HEK293 (cell line): ENCODE results near the gene ANKRD33.

ENCODE experiments used
- CTCF ChIA-PET: fragments of 350-600 bp; formaldehyde crosslinking; extraction: SDS; loops from one replicate; lab custom pipeline; 2021; ENCODE audit warnings: antibody characterized with exemption; lab: Yijun Ruan, JAX
- POLR2A ChIA-PET: fragments of 300-600 bp; formaldehyde crosslinking; extraction: SDS; loops from one replicate; lab custom pipeline; 2020; ENCODE audit warnings: antibody characterized with exemption, inconsistent platforms; lab: Yijun Ruan, JAX
- H3K27ac ChIP-seq: fragments of 200-500 bp; sonication (Bioruptor generic); 2 replicates; pipeline ENCODE4 v1.5.1; 2014; ENCODE audit warnings: low read depth, low read length, control low read depth, inconsistent platforms; ENCODE audit errors: extremely low read depth
- H3K36me3 ChIP-seq, 2 experiments: fragments of 200-500 bp in 1 of 2; sonication (Bioruptor generic) in 1 of 2; 1 replicate in 1 of 2; 2 replicates in 1 of 2; pipeline ENCODE4 v1.5.1; 2014 to 2017; ENCODE audit warnings: inconsistent platforms in 2 of 2, low read length in 2 of 2; ENCODE audit not compliant: control insufficient read depth in 2 of 2, insufficient read depth in 1 of 2
- H3K4me1 ChIP-seq: fragments of 200-500 bp; sonication (Bioruptor generic); 2 replicates; pipeline ENCODE4 v1.5.1; 2014; ENCODE audit warnings: mild to moderate bottlenecking, low read length, inconsistent platforms; ENCODE audit not compliant: control insufficient read depth, insufficient read depth
- H3K4me3 ChIP-seq: 2 replicates; pipeline ENCODE4 v1.5.1; 2011; ENCODE audit warnings: low read depth, mild to moderate bottlenecking, control low read depth, low read length, moderate library complexity
- H3K9me3 ChIP-seq: fragments of 200-500 bp; sonication (Bioruptor generic); 2 replicates; pipeline ENCODE4 v1.5.1; 2014; ENCODE audit warnings: low read depth, low read length, inconsistent platforms; ENCODE audit not compliant: control insufficient read depth, insufficient read depth
- BCL11B ChIP-seq: fragments of 450-650 bp; formaldehyde crosslinking; IDR thresholded peaks from 2 replicates; pipeline ENCODE4 v1.5.1; 2016; ENCODE audit warnings: low read depth, missing biosample characterization, missing genetic modification characterization
- EGR2 ChIP-seq: fragments of 450-650 bp; formaldehyde crosslinking; IDR thresholded peaks from 2 replicates; pipeline ENCODE4 v1.5.1; 2016; ENCODE audit warnings: low read depth, missing biosample characterization, missing genetic modification characterization
- GLIS1 ChIP-seq: fragments of 450-650 bp; formaldehyde crosslinking; IDR thresholded peaks from 2 replicates; pipeline ENCODE4 v1.5.1; 2016; ENCODE audit warnings: missing biosample characterization, missing genetic modification characterization
- KLF1 ChIP-seq: fragments of 450-650 bp; formaldehyde crosslinking; IDR thresholded peaks from 2 replicates; pipeline ENCODE4 v1.5.1; 2016; ENCODE audit warnings: missing biosample characterization, missing genetic modification characterization
- KLF9 ChIP-seq: fragments of 450-650 bp; formaldehyde crosslinking; IDR thresholded peaks from 2 replicates; pipeline ENCODE4 v1.5.1; 2016; ENCODE audit warnings: missing biosample characterization, missing genetic modification characterization, low read depth
- PRDM1 ChIP-seq: fragments of 450-650 bp; formaldehyde crosslinking; IDR thresholded peaks from 2 replicates; pipeline ENCODE4; 2016; ENCODE audit warnings: missing biosample characterization, missing genetic modification characterization
- ZBTB20 ChIP-seq: fragments of 450-650 bp; formaldehyde crosslinking; IDR thresholded peaks from 2 replicates; pipeline ENCODE4 v1.5.1; 2016; ENCODE audit warnings: missing biosample characterization, missing genetic modification characterization
- ZBTB8A ChIP-seq: fragments of 450-650 bp; formaldehyde crosslinking; IDR thresholded peaks from 2 replicates; pipeline ENCODE4 v1.5.1; 2016; ENCODE audit warnings: missing biosample characterization, missing genetic modification characterization
- ZEB2 ChIP-seq: fragments of 450-650 bp; formaldehyde crosslinking; IDR thresholded peaks from 2 replicates; pipeline ENCODE4 v1.5.1; 2016; ENCODE audit warnings: missing biosample characterization, missing genetic modification characterization
- ZFHX2 ChIP-seq: fragments of 450-650 bp; formaldehyde crosslinking; conservative IDR thresholded peaks from 2 replicates; pipeline ENCODE4 v1.5.1; 2016; ENCODE audit warnings: missing biosample characterization, missing genetic modification characterization
- ZFP3 ChIP-seq: fragments of 450-650 bp; formaldehyde crosslinking; IDR thresholded peaks from 2 replicates; pipeline ENCODE4 v1.5.1; 2016; ENCODE audit warnings: low read depth, missing biosample characterization, missing genetic modification characterization
- ZIC2 ChIP-seq: fragments of 450-650 bp; formaldehyde crosslinking; IDR thresholded peaks from 2 replicates; pipeline ENCODE4 v1.5.1; 2016; ENCODE audit warnings: missing biosample characterization, missing genetic modification characterization
- ZNF157 ChIP-seq: fragments of 450-650 bp; formaldehyde crosslinking; IDR thresholded peaks from 2 replicates; pipeline ENCODE4 v1.5.1; 2016; ENCODE audit warnings: missing biosample characterization, missing genetic modification characterization
- ZNF202 ChIP-seq: fragments of 450-650 bp; formaldehyde crosslinking; IDR thresholded peaks from 2 replicates; pipeline ENCODE4 v1.5.1; 2016; ENCODE audit warnings: missing biosample characterization, missing genetic modification characterization, borderline replicate concordance
- ZNF341 ChIP-seq: fragments of 450-650 bp; formaldehyde crosslinking; IDR thresholded peaks from 2 replicates; pipeline ENCODE4; 2016; ENCODE audit warnings: low read depth, missing biosample characterization, missing genetic modification characterization
- ZNF394 ChIP-seq: fragments of 450-650 bp; formaldehyde crosslinking; IDR thresholded peaks from 2 replicates; pipeline ENCODE4 v1.5.1; 2016; ENCODE audit warnings: missing biosample characterization, missing genetic modification characterization, mild to moderate bottlenecking, moderate library complexity, borderline replicate concordance
- ZNF510 ChIP-seq: fragments of 450-650 bp; formaldehyde crosslinking; IDR thresholded peaks from 2 replicates; pipeline ENCODE4 v1.5.1; 2018; ENCODE audit warnings: mild to moderate bottlenecking, missing genetic modification characterization, missing biosample characterization; ENCODE audit not compliant: insufficient replicate concordance
- ZNF529 ChIP-seq: fragments of 450-650 bp; formaldehyde crosslinking; IDR thresholded peaks from 2 replicates; pipeline ENCODE4 v1.5.1; 2017; ENCODE audit warnings: missing genetic modification characterization, missing biosample characterization; ENCODE audit not compliant: insufficient replicate concordance
- ZNF544 ChIP-seq: fragments of 450-650 bp; formaldehyde crosslinking; IDR thresholded peaks from 2 replicates; pipeline ENCODE4 v1.5.0; 2017; ENCODE audit warnings: missing biosample characterization, missing genetic modification characterization
- ZNF600 ChIP-seq: fragments of 450-650 bp; formaldehyde crosslinking; IDR thresholded peaks from 2 replicates; pipeline ENCODE4 v1.5.1; 2016; ENCODE audit warnings: missing biosample characterization, missing genetic modification characterization
- ZNF701 ChIP-seq: fragments of 450-650 bp; formaldehyde crosslinking; IDR thresholded peaks from 2 replicates; pipeline ENCODE4 v1.5.1; 2016; ENCODE audit warnings: missing biosample characterization, missing genetic modification characterization
- ZNF747 ChIP-seq: fragments of 450-650 bp; formaldehyde crosslinking; IDR thresholded peaks from 2 replicates; pipeline ENCODE4 v1.5.1; 2016; ENCODE audit warnings: missing biosample characterization, missing genetic modification characterization
- ZNF76 ChIP-seq: fragments of 450-650 bp; formaldehyde crosslinking; IDR thresholded peaks from 2 replicates; pipeline ENCODE4; 2016; ENCODE audit warnings: low read depth, missing biosample characterization, missing genetic modification characterization, borderline replicate concordance
- ZNF776 ChIP-seq: fragments of 450-650 bp; formaldehyde crosslinking; IDR thresholded peaks from 2 replicates; pipeline ENCODE4 v1.5.0; 2017; ENCODE audit warnings: missing biosample characterization, missing genetic modification characterization, borderline replicate concordance
- TF ChIP-seq, protein P1 (sequence below): fragments of 450-650 bp; formaldehyde crosslinking; IDR thresholded peaks from 2 replicates; pipeline ENCODE4 v1.5.1; 2016; ENCODE audit warnings: missing biosample characterization, missing genetic modification characterization
- TF ChIP-seq, protein P2 (sequence below): fragments of 450-650 bp; IDR thresholded peaks from 2 replicates; pipeline ENCODE4 v1.5.1; 2018; ENCODE audit warnings: missing biosample characterization, missing genetic modification characterization
- TF ChIP-seq, protein P3 (sequence below): IDR thresholded peaks from 2 replicates; pipeline ENCODE4 v1.6.1; 2011; ENCODE audit warnings: mild to moderate bottlenecking, low read depth, low read length, borderline replicate concordance

ANKRD33 gene

DNA sequence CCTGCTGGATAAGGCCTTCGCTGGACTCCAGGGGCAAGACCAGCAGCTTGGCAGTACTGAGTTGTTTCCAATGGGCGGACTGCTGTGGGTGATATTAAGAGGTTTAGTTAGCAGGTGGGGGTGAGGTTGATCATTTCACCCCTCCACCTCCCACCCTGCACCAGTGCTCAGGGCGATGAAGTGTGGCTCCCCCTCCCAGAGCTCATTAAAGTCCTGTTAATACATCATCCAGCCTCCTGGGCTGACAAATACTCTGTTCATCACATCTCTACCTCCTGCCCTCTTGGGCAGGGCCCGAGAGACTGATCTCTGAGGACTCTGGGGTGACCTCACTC, 37.0 kb upstream of the ANKRD33 start:
- POLR2A ChIA-PET = no interaction called here
- no peaks in the 10 kb centered on the region for H3K9me3 ChIP-seq
- CTCF ChIA-PET = interaction anchor here (0.6 to 2.2 kb wide), 4 partner anchors 12 to 153 kb away, joined by 3 to 6 read pairs (median 3); no protein-coding TSS in a partner anchor
- H3K4me3 ChIP-seq = no peak overlapping the region
- H3K27ac ChIP-seq = no peak overlapping the region
- H3K4me1 ChIP-seq = peaks cover 3% of the 10 kb centered on the region; the same call in 1 of the 2 replicates
- TF ChIP-seq ZNF701 (tag by site-specific recombination) (no peak), GLIS1 (tag by site-specific recombination) (peak; percentile 34; the same call in 1 of the 2 replicates), ZBTB20 (peak; percentile 46)
- H3K36me3 ChIP-seq = no peaks in the 10 kb centered on the region

DNA sequence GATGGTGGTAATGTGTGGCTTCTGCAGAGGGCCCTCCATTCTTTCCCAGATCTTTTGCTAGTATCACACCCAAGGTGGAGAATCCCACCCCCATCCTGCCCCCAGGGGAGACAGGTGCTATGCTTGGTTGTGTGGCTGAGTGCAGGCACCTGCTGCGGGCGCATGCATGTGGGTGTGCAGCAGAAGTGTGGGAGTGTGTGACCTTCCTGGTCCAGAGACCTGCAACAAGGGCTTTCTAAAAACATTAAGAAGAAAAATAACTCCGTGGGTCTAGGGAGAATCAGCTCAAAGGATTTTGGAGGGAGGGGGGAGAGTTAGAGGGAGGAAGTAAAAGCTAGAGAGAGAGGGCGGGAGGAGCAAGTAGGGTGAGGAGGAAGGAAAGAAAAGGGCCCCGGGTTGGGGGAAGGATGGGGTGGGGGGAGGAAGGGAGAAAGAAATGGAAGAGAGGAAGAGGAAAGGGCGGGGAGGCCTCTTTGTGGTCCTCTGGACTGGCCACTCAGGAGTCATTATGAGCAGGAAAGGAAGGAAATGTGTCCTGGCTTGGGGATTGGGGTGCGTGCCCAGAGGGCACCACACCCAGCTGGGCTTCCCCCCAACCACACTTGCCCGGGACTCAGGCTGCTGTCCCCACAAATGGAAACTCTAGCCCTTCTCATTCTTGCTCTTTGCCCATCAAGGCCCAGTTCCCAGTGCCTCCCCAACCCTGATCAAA, 36.3 kb upstream of the ANKRD33 start:
- CTCF ChIA-PET = interaction anchor here (0.6 to 1.3 kb wide), 4 partner anchors 15 to 153 kb away, joined by 3 to 4 read pairs (median 3); no protein-coding TSS in a partner anchor

DNA sequence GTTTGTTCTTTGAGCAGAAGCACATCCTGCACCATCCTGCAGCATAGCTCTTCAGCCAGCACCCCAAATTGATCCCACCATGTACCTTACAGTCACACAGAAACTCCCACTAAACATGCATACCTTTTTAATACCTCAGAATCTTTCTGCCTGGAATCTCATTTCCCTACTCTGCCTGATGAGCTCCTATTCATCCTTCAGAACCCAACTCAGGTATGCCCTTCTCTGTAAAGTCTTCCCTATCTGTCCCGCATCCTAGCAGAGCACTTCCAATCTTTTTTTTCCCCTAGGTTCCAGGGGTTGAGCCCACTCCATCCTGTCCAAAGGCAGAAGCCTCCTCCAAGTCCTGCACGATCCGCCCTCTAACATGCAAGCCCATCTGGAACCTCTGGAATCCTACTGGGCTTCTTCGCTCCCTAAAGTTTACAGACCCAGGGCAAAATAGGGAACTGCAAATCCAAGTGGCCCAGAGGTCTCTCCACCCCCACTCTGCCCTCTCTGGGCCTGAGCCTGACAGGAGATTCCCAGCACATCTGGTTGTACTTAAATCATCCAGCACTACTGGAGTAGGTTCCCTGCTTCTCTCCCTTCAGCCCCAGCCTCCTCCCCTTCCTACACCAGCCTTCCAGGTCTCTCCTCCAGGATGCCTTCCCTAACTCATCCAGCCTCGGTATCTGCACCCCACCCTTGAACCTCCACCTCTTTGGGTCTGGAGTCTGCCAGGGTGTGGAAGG, 35.3 kb upstream of the ANKRD33 start:
- H3K4me1 ChIP-seq = no peaks in the 10 kb centered on the region; the same call in 1 of the 2 replicates
- H3K9me3 ChIP-seq = no peaks in the 10 kb centered on the region
- CTCF ChIA-PET = interaction anchor here (0.7 to 0.8 kb wide), 2 partner anchors 19 to 118 kb away, joined by 3 to 4 read pairs; no protein-coding TSS in a partner anchor
- TF ChIP-seq PRDM1 (no peak), ZIC2 (tag by site-specific recombination) (no peak), ZNF747 (tag by site-specific recombination) (no peak), ZNF544 (tag by site-specific recombination) (no peak), ZNF341 (no peak), ZNF157 (tag by site-specific recombination) (no peak), KLF9 (tag by site-specific recombination) (no peak), ZFP3 (tag by site-specific recombination) (peak; percentile 97), KLF1 (tag by site-specific recombination) (peak; percentile 63; the same call in 1 of the 2 replicates), ZNF600 (tag by site-specific recombination) (0 out of 2 replicates have a peak, but pooled peaks have one; percentile 17), BCL11B (tag by site-specific recombination) (no peak), ZNF202 (tag by site-specific recombination) (no peak)
- TF ChIP-seq, protein P1, sequence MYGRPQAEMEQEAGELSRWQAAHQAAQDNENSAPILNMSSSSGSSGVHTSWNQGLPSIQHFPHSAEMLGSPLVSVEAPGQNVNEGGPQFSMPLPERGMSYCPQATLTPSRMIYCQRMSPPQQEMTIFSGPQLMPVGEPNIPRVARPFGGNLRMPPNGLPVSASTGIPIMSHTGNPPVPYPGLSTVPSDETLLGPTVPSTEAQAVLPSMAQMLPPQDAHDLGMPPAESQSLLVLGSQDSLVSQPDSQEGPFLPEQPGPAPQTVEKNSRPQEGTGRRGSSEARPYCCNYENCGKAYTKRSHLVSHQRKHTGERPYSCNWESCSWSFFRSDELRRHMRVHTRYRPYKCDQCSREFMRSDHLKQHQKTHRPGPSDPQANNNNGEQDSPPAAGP = peak; percentile 49; the same call in 1 of the 2 replicates
- POLR2A ChIA-PET = no interaction called here
- H3K4me3 ChIP-seq = no peak overlapping the region
- H3K27ac ChIP-seq = no peak overlapping the region
- no peaks in the 10 kb centered on the region for H3K36me3 ChIP-seq

More for the DNA sequence above, 36.3 kb upstream of the ANKRD33 start:
- Histone ChIP-seq H3K4me1 (peaks cover 1% of the 10 kb centered on the region; the same call in 1 of the 2 replicates), H3K36me3 (no peaks in the 10 kb centered on the region), H3K27ac (no peak overlapping the region), H3K4me3 (no peak overlapping the region), H3K9me3 (no peaks in the 10 kb centered on the region)
- no peak for TF ChIP-seq ZEB2 (tag by site-specific recombination)
- no peak; the same call in 1 of the 2 replicates for TF ChIP-seq ZBTB20
- TF ChIP-seq, protein P1 = no peak
- peak; percentile 70; the same call in 1 of the 2 replicates for TF ChIP-seq EGR2 (tag by site-specific recombination)
- no peak for TF ChIP-seq ZNF76
- no peak for TF ChIP-seq ZNF510 (tag by site-specific recombination)
- TF ChIP-seq, protein P2, sequence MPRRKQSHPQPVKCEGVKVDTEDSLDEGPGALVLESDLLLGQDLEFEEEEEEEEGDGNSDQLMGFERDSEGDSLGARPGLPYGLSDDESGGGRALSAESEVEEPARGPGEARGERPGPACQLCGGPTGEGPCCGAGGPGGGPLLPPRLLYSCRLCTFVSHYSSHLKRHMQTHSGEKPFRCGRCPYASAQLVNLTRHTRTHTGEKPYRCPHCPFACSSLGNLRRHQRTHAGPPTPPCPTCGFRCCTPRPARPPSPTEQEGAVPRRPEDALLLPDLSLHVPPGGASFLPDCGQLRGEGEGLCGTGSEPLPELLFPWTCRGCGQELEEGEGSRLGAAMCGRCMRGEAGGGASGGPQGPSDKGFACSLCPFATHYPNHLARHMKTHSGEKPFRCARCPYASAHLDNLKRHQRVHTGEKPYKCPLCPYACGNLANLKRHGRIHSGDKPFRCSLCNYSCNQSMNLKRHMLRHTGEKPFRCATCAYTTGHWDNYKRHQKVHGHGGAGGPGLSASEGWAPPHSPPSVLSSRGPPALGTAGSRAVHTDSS (tag by site-specific recombination) = no peak
- no peak for TF ChIP-seq ZNF394 (tag by site-specific recombination)
- TF ChIP-seq ZBTB8A (tag by site-specific recombination) = no peak
- TF ChIP-seq ZFP3 (tag by site-specific recombination) = no peak
- peak; percentile 55 for TF ChIP-seq ZFHX2 (tag by site-specific recombination)
- TF ChIP-seq, protein P3, sequence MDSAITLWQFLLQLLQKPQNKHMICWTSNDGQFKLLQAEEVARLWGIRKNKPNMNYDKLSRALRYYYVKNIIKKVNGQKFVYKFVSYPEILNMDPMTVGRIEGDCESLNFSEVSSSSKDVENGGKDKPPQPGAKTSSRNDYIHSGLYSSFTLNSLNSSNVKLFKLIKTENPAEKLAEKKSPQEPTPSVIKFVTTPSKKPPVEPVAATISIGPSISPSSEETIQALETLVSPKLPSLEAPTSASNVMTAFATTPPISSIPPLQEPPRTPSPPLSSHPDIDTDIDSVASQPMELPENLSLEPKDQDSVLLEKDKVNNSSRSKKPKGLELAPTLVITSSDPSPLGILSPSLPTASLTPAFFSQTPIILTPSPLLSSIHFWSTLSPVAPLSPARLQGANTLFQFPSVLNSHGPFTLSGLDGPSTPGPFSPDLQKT = no peak
- no peak for TF ChIP-seq ZNF529 (tag by site-specific recombination)
- no peak for TF ChIP-seq ZNF776 (tag by site-specific recombination)
- POLR2A ChIA-PET = no interaction called here
